Sigmoid colon (tissue), 7 donors: ENCODE measurements around the gene IREB2. TPM values are rescaled to one million over a fixed set of nuclear protein-coding genes. Genes with fewer than 3 reads are reported as not detected.

Experiments used
- DNase-seq: peaks from one replicate; pipeline ENCODE4 v3.0.0-alpha.2; 2019
- H3K27ac ChIP-seq, 4 donors: fragments of 200-600 bp; sonication (generic); one replicate each; pipeline ENCODE4 v1.5.1; 2016 to 2019; ENCODE audit warnings: mild to moderate bottlenecking in 1 of 4
- H3K27me3 ChIP-seq, 3 donors: fragments of 200-600 bp; sonication (generic); one replicate each; pipeline ENCODE4 v1.5.1; 2019; ENCODE audit warnings: mild to moderate bottlenecking in 1 of 3
- H3K36me3 ChIP-seq, 4 donors: fragments of 200-600 bp; sonication (generic); one replicate each; pipeline ENCODE4 v1.5.1; 2016 to 2019
- H3K4me1 ChIP-seq, 4 donors: fragments of 200-600 bp; sonication (generic); one replicate each; pipeline ENCODE4 v1.5.1; 2017 to 2019
- H3K4me3 ChIP-seq, 4 donors: fragments of 200-600 bp; sonication (generic); one replicate each; pipeline ENCODE4 v1.5.1; 2017 to 2019; ENCODE audit warnings: mild to moderate bottlenecking in 2 of 4, moderate library complexity in 1 of 4
- H3K9me3 ChIP-seq, 4 donors: fragments of 200-600 bp in 3 of 4; sonication (generic) in 3 of 4; one replicate each; pipeline versions ENCODE4 v1.5.1 to v1.6.1; 2013 to 2019
- EP300 ChIP-seq, 4 donors: sonication (generic); formaldehyde crosslinking; IDR thresholded peaks; one replicate each; pipeline ENCODE4 v1.6.1; 2017; ENCODE audit warnings: antibody characterized with exemption in 4 of 4
- POLR2A ChIP-seq, 2 donors: fragments of 450-650 bp; IDR thresholded peaks; one replicate each; pipeline ENCODE4 v1.6.1; 2016; ENCODE audit warnings: antibody characterized with exemption in 2 of 2, mild to moderate bottlenecking in 2 of 2, moderate library complexity in 2 of 2
- POLR2AphosphoS5 ChIP-seq, 4 donors: sonication (generic); formaldehyde crosslinking; IDR thresholded peaks; one replicate each; pipeline ENCODE4 v1.6.1; 2017; ENCODE audit warnings: antibody characterized with exemption in 4 of 4
- WGBS, 2 donors: extraction: QIAGEN DNeasy Blood & Tissue Kit; methylation state at CpG; one replicate each; pipeline ENCODE4 v1.1.7; 2013; 5-methylcytosine and 5-hydroxymethylcytosine counted together
- intact Hi-C: fragments of 100-400 bp; cut with DNase I; formaldehyde crosslinking; loops from one replicate; pipeline ENCODE4 v1.15.1; 2023
- polyA plus RNA-seq, 3 donors: library from polyadenylated mRNA; stranded (reverse); fragments of 200-250 nt; gene quantifications; one replicate each; pipeline ENCODE4 v1.2.3, GENCODE V29; 2013
- total RNA-seq, 4 donors: library from RNA; depleted of rRNA; stranded (reverse); fragments of >200 nt; gene quantifications; one replicate each; pipeline ENCODE4 v1.1.0, GENCODE V29; 2016
- TF ChIP-seq, protein P1 (sequence below), 4 experiments: fragments of 450-650 bp in 3 of 4; fragments of 200-600 bp in 1 of 4; IDR thresholded peaks; one replicate each; pipeline ENCODE4 v1.5.1; 2016 to 2019; ENCODE audit warnings: antibody characterized with exemption in 4 of 4, mild to moderate bottlenecking in 3 of 4, moderate library complexity in 2 of 4
- donor health status: healthy with polysubstance abuse.
- donor health status: Bipolar disorder and iron deficiency.
- donor health status: healthy.

IREB2 gene
- total and polyA plus RNA-seq, 7 donors = 12.6 to 42.1 (median 28.4) TPM

DNA sequence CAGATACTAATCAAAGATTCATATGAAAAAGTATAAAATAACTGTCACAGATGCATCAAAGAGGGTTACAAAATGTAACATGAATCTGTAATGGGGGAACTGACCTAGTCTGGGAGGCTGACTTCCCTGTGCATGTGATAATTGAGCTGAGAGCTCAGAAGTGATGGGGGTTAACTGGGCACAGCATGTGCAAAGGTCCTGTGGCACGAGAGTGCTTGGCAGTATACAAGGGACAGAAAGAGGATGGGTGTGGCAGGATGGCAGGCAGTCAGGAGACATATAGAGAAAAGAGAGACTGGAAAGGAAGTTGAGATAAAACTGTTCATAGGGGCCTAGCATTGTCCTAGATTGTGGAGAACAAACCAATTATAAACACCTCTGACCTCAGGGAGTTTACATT lies 47.8 kb upstream of the IREB2 start:
- no peak for TF ChIP-seq POLR2AphosphoS5 (IDR thresholded peaks at IDR 0.05)
- no peak for TF ChIP-seq EP300 (IDR thresholded peaks at IDR 0.05)
- TF ChIP-seq POLR2A (IDR thresholded peaks at IDR 0.05) = no peak
- TF ChIP-seq, protein P1, sequence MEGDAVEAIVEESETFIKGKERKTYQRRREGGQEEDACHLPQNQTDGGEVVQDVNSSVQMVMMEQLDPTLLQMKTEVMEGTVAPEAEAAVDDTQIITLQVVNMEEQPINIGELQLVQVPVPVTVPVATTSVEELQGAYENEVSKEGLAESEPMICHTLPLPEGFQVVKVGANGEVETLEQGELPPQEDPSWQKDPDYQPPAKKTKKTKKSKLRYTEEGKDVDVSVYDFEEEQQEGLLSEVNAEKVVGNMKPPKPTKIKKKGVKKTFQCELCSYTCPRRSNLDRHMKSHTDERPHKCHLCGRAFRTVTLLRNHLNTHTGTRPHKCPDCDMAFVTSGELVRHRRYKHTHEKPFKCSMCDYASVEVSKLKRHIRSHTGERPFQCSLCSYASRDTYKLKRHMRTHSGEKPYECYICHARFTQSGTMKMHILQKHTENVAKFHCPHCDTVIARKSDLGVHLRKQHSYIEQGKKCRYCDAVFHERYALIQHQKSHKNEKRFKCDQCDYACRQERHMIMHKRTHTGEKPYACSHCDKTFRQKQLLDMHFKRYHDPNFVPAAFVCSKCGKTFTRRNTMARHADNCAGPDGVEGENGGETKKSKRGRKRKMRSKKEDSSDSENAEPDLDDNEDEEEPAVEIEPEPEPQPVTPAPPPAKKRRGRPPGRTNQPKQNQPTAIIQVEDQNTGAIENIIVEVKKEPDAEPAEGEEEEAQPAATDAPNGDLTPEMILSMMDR (IDR thresholded peaks at IDR 0.05) = no peak
- DNase-seq = no peak
- intact Hi-C loops = no loop called here

DNA sequence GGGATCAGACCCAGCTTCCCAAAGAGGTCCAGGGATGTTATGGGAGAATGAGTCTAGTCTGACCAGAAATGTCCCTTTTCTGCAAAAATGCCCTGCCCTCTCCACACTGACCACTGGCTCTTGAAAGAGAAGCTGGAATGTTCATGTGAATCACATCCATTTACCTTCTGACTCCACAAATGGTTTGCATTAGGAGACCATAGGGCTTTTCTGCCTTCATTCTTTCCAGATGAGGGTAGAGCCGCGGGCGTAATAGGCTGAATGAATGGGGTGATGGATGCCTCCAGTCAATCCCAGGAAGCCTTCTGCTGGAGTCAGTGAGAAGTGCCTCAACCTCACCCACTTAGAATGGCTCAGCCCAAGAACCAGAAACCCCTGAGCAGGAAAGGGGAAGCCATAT lies 47.2 kb upstream of the IREB2 start:
- Histone ChIP-seq H3K27me3 (no peaks in the 10 kb centered on the region), H3K4me3 (no peak overlapping the region), H3K4me1 (peaks cover 0 to 20% (median 16%) of the 10 kb centered on the region in 4 donors), H3K9me3 (no peaks in the 10 kb centered on the region), H3K27ac (no peak overlapping the region), H3K36me3 (no peaks in the 10 kb centered on the region)
- TF ChIP-seq, protein P1 (IDR thresholded peaks at IDR 0.05) = no peak
- TF ChIP-seq POLR2AphosphoS5 (IDR thresholded peaks at IDR 0.05) (no peak), POLR2A (IDR thresholded peaks at IDR 0.05) (no peak), EP300 (IDR thresholded peaks at IDR 0.05) (no peak)
- DNase-seq = no peak
- intact Hi-C loops = no loop called here
- WGBS, 2 donors = 91 to 95% methylated on average over 3 of the region's 3 CpGs

More for the DNA sequence above, 47.8 kb upstream of the IREB2 start:
- 64 to 86% methylated on average over 1 of the region's 1 CpG for WGBS, 2 donors
- Histone ChIP-seq H3K9me3 (no peaks in the 10 kb centered on the region), H3K36me3 (no peaks in the 10 kb centered on the region), H3K27me3 (no peaks in the 10 kb centered on the region), H3K4me3 (no peak overlapping the region), H3K4me1 (peaks cover 0 to 20% (median 16%) of the 10 kb centered on the region in 4 donors), H3K27ac (no peak overlapping the region)

DNA sequence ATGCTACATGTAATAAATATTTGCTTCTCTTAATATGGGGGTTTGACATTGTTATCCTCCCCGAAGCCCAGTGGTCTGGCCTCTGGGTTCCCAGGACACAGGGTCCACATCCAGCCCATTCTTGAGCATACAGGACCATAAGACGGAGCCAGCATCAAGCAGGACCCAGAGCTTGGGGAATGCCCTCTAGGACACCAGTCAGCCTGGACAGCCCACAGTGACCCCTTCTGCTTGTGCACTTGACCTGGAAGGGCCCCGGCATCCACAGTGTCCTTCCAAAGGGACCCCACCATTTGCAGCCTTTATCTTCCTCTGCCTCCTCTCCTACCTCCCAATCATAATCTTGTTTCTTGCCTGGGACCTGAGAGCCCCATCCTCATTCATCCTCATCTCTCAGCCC lies 46.2 kb upstream of the IREB2 start:
- Histone ChIP-seq H3K27me3 (no peaks in the 10 kb centered on the region), H3K36me3 (no peaks in the 10 kb centered on the region), H3K4me3 (no peak overlapping the region), H3K27ac (no peak overlapping the region), H3K9me3 (no peaks in the 10 kb centered on the region), H3K4me1 (peaks cover 0 to 21% (median 16%) of the 10 kb centered on the region in 4 donors)
- 94% methylated on average over 3 of the region's 3 CpGs for WGBS, 2 donors
- no peak for DNase-seq
- no peak for TF ChIP-seq EP300 (IDR thresholded peaks at IDR 0.05)
- TF ChIP-seq POLR2AphosphoS5 (IDR thresholded peaks at IDR 0.05) = no peak
- TF ChIP-seq POLR2A (IDR thresholded peaks at IDR 0.05) = no peak
- TF ChIP-seq, protein P1 (IDR thresholded peaks at IDR 0.05) = no peak
- intact Hi-C loops = no loop called here

DNA sequence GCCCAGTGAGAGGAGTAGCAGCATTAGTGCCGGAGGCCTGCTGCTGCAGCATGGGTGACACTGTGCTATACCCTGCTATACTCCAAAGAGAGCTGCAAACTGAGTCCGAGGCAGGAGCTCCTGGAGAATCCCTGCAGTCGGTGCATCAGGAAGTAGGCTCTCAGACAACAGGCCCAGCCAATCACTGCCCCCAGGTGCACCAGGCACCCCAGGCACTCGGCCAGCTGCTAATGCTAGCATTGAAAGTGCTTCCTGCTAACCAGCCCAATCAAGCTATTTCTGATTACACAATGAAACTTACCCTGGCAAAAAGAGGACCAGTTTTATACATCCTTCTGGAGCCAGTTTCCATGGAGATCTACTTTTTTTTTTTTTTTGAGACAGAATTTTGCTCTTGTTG lies 45.6 kb upstream of the IREB2 start:
- no peaks in the 10 kb centered on the region for H3K27me3 ChIP-seq
- no peaks in the 10 kb centered on the region for H3K9me3 ChIP-seq
- no peaks in the 10 kb centered on the region for H3K36me3 ChIP-seq
- intact Hi-C loops = no loop called here
- no peak overlapping the region for H3K4me3 ChIP-seq
- TF ChIP-seq, protein P1 (IDR thresholded peaks at IDR 0.05) = no peak
- TF ChIP-seq POLR2AphosphoS5 (IDR thresholded peaks at IDR 0.05) = no peak
- no peak for TF ChIP-seq EP300 (IDR thresholded peaks at IDR 0.05)
- TF ChIP-seq POLR2A (IDR thresholded peaks at IDR 0.05) = no peak
- no peak for DNase-seq
- H3K4me1 ChIP-seq = peaks cover 0 to 21% (median 15%) of the 10 kb centered on the region in 4 donors
- H3K27ac ChIP-seq = no peak overlapping the region
- WGBS, 2 donors = 19 to 62% methylated on average over 4 of the region's 4 CpGs

DNA sequence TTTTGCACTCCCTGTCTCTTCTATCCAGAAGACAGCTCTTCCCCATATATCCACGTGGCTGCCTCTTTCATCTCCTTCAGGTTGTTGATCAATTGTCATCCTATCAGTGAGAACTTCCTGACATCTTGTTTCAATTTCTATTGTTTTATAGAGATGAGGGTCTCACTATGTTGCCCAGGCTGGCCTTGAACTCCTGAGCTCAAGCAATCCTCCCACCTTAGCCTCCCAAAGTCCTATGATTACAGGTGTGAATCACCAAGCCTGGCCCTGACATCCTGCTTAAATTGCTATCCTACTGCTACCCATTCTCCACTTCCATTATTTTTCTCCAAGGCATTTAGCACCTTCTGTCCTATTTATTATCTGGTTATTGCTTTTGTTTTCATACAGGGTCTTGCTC lies 44.9 kb upstream of the IREB2 start:
- 38 to 76% methylated on average over 1 of the region's 1 CpG for WGBS, 2 donors

More for the DNA sequence above, 44.9 kb upstream of the IREB2 start:
- H3K36me3 ChIP-seq = no peaks in the 10 kb centered on the region
- H3K4me3 ChIP-seq = no peak overlapping the region
- DNase-seq = no peak
- peaks cover 0 to 17% (median 9%) of the 10 kb centered on the region in 4 donors for H3K4me1 ChIP-seq
- H3K27me3 ChIP-seq = no peaks in the 10 kb centered on the region
- intact Hi-C loops = no loop called here
- TF ChIP-seq, protein P1 (IDR thresholded peaks at IDR 0.05) = no peak
- TF ChIP-seq EP300 (IDR thresholded peaks at IDR 0.05) = no peak
- TF ChIP-seq POLR2A (IDR thresholded peaks at IDR 0.05) = no peak
- no peak for TF ChIP-seq POLR2AphosphoS5 (IDR thresholded peaks at IDR 0.05)
- H3K9me3 ChIP-seq = no peaks in the 10 kb centered on the region
- no peak overlapping the region for H3K27ac ChIP-seq
